Activated CD8-positive, alpha-beta T cell treated with anti-CD3 and anti-CD28 coated beads, Interleukin-2, amount 10 ng/mL, durations not matched to agents 7 days and 5 days (primary cell): ENCODE results near the gene ILKAP. TPM values are rescaled to one million over a fixed set of nuclear protein-coding genes. Genes with fewer than 3 reads are reported as not detected.

Source experiments
- ATAC-seq: fragments of 150-1000 bp; cut with Tn5 transposase; one replicate; pipeline ENCODE4 v1.10.0; 2021; ENCODE audit warnings: moderate library complexity
- CTCF ChIA-PET: fragments of 350-600 bp; sonication (Branson Sonifier 250); formaldehyde crosslinking; loops from one replicate; lab custom pipeline; 2021; ENCODE audit warnings: antibody characterized with exemption; lab: Charles Lee
- POLR2A ChIA-PET: fragments of 350-600 bp; sonication (Branson Sonifier 250); formaldehyde crosslinking; loops from one replicate; lab custom pipeline; 2021; ENCODE audit warnings: antibody characterized with exemption; lab: Charles Lee
- DNase-seq: peaks from one replicate; pipeline ENCODE4 v3.0.0-alpha.2; 2020
- H3K27ac Mint-ChIP-seq: one replicate; pipeline ENCODE4 v1.8.0; 2021; ENCODE audit warnings: mild to moderate bottlenecking, mixed read lengths
- H3K27me3 Mint-ChIP-seq: one replicate; pipeline ENCODE4 v1.8.0; 2021; ENCODE audit warnings: low read depth, mixed read lengths
- H3K36me3 Mint-ChIP-seq: one replicate; pipeline ENCODE4 v1.8.0; 2021; ENCODE audit warnings: low read depth, mixed read lengths
- H3K4me1 Mint-ChIP-seq: one replicate; pipeline ENCODE4 v1.8.0; 2021; ENCODE audit warnings: low read depth, mixed read lengths
- H3K4me3 Mint-ChIP-seq: one replicate; pipeline ENCODE4 v1.8.0; 2021; ENCODE audit warnings: mild to moderate bottlenecking, mixed read lengths
- H3K9me3 Mint-ChIP-seq: one replicate; pipeline ENCODE4 v1.8.0; 2022; ENCODE audit warnings: mixed read lengths; ENCODE audit not compliant: insufficient read depth
- total RNA-seq, 2 experiments: library from RNA; stranded (reverse); gene quantifications; one replicate each; pipeline ENCODE4 v1.2.3, GENCODE V29; 2021

Gene ILKAP
- total RNA-seq, 2 experiments from 2014 or later = 58.3 to 62.7 TPM

DNA sequence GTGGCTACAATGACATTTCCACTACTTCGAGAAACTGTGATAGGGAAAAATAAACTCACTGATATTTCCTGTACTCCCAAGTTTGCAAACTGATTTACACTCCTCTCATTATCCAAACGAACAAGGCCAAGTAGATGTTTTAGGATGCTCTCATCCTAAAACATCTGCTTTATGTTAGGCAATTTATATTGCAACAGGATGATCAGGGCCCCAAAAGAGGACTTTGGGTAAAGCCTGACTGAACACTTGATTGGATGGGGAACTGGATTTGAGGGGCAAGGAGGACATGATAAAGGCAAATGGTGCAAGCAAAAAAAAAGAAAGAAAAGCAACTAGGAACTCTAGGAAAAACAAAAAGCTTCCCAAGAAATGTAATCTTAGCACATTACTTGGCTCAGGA is 38.5 kb upstream of the ILKAP start:
- H3K4me3 Mint-ChIP-seq = no peak overlapping the region
- DNase-seq (no peak), ATAC-seq (no peak)
- ChIA-PET CTCF (interaction anchor here (1.8 kb wide), 1 partner anchor 21 kb away, joined by 6 read pairs; no protein-coding TSS in a partner anchor), POLR2A (no interaction called here)
- H3K36me3 Mint-ChIP-seq = peaks cover 12% of the 10 kb centered on the region
- H3K4me1 Mint-ChIP-seq = peaks cover 6% of the 10 kb centered on the region
- H3K27me3 Mint-ChIP-seq = peaks cover 24% of the 10 kb centered on the region
- no peaks in the 10 kb centered on the region for H3K9me3 Mint-ChIP-seq
- no peak overlapping the region for H3K27ac Mint-ChIP-seq

DNA sequence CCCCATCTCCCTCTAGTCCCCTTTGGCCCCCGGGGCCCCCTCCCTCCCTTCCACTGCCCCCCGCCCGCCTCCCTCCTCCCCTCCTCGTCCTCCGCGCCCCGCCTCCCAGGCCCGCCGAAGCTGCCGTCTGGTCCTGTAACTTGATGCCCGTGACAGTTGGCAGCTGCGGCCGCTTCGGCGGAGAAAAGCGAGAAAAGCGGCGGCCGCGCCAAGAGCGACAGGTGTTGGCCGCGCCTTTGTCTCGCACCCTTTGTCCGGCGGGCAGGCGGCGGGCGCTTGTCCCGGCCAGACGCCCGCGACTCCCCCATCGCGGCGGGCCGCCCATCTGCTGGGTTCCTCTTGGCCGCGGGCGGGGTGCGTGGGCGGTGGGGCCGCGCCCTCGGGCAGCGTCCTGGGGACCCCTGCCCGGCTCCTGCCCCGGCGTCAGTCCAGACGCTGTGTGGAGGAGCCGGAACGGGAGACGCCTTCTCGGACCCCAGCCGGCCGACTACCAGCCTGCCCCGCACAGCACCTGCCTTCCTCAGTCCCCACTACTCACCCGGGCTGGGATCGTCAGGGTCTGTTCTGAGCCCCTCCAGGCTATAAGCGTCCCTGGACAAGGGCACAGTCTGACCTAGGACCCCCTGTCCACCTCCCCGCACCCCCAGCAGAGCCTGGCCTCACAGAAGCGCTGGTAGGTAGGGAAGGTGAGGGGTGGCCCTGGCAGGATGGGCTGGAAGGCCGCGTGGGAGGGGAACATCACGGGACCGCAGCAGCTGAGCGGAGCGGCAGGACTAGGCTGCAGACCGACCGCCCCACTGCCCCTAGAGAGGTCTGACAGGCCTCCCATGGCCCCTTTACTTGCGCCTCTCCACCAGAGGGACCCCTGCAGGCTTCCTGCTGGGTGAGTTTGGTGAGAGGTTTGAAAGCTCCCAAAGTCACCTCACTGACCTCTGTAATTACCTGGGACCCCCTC is 37.5 kb upstream of the ILKAP start:
- peaks cover 6% of the 10 kb centered on the region for H3K4me1 Mint-ChIP-seq
- no peak overlapping the region for H3K4me3 Mint-ChIP-seq
- peaks cover 29% of the 10 kb centered on the region for H3K27me3 Mint-ChIP-seq
- POLR2A ChIA-PET = no interaction called here
- ATAC-seq (no peak), DNase-seq (no peak)
- H3K9me3 Mint-ChIP-seq = no peaks in the 10 kb centered on the region
- no peak overlapping the region for H3K27ac Mint-ChIP-seq
- peaks cover 12% of the 10 kb centered on the region for H3K36me3 Mint-ChIP-seq
- CTCF ChIA-PET = no interaction called here

DNA sequence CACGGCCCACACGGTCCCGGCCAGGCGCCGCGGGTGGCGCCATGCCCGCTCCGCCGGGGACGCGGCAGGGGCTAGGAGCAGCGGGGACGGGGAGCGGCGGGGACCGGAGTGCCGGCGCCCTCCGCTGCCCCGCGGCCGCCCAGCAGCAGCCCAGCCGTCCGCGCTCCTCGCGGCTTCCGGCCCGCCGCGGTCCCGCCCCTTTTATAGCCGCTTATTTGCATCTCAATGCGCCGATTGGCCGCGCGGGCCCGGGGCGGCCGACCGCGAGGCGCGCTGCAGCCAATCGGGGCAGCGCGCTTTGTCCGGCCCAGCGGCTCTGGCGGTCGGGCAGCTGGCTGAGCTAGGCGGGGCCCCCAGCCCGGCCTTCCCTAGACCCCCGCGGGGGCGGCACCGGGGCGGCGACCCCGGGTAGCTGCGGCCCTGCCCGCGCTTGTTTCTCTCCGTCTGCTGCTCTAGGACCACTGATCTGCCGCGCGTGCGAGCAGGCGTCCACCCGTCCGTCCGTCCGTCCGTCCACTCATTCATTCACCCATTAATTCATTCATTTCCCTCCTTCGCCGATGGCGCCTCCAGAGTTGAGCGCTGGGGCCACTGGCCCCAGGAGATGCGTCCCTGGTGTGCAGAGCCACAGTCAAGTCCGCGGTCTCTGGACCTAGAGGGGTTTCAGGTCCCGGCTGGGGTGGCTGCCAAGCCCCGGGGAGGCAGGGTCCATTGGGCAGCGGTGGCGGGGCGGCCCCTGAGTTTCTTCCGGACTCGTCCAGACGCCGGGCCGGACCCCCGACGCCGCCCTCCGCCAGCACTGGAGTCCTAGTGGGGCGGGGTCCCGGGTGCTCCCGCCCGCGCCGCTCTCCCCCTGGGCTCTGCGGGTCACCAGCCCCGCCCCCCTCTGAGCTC is 36.6 kb upstream of the ILKAP start, which contains the start of gene HES6:
Gene HES6 (minus strand): TSS at position 176 of the 894 bp plus-strand sequence. CDS start 133 bp downstream, at position 43.
- H3K27me3 Mint-ChIP-seq = peaks cover 39% of the 10 kb centered on the region
- H3K36me3 Mint-ChIP-seq = peaks cover 6% of the 10 kb centered on the region
- DNase-seq = peak; percentile 83
- CTCF ChIA-PET = interaction anchor here (1.6 kb wide), 1 partner anchor 23 kb away, joined by 6 read pairs; no protein-coding TSS in a partner anchor
- H3K27ac Mint-ChIP-seq = no peak within 1 kb of the TSS
- ATAC-seq = peak; percentile 87
- H3K4me3 Mint-ChIP-seq = peak within 1 kb of the TSS; percentile 81
- peaks cover 6% of the 10 kb centered on the region for H3K4me1 Mint-ChIP-seq
- no peaks in the 10 kb centered on the region for H3K9me3 Mint-ChIP-seq
- POLR2A ChIA-PET = interaction anchor here (0.6 to 0.7 kb wide), 2 partner anchors 188 to 784 kb away, joined by 3 read pairs; no protein-coding TSS in a partner anchor

DNA sequence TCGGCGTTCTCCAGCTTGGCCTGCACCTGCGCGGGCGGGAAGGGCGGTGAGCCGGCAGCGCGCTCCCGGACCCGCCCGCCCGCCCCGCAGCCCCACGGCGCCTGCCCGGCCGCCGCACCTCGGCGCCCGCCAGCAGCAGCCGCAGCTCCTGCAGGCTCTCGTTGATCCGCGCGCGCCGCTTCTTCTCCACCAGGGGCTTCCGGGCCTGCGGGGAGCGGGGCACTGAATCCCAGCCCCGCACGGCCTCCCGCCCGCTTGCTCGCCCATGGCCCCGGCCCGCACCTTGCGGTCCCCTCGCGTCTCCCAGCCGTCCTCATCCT is 36.0 kb upstream of the ILKAP start:
- H3K27ac Mint-ChIP-seq = no peak overlapping the region
- DNase-seq = peak; percentile 41
- H3K9me3 Mint-ChIP-seq = no peaks in the 10 kb centered on the region
- ChIA-PET POLR2A (interaction anchor here (0.6 to 0.7 kb wide), 2 partner anchors 188 to 783 kb away, joined by 3 read pairs; no protein-coding TSS in a partner anchor), CTCF (interaction anchor here (1.4 to 1.6 kb wide), 2 partner anchors 24 to 44 kb away, joined by 4 to 6 read pairs; no protein-coding TSS in a partner anchor)
- peaks cover 6% of the 10 kb centered on the region for H3K4me1 Mint-ChIP-seq
- H3K4me3 Mint-ChIP-seq = no peak overlapping the region
- ATAC-seq = peak; percentile 35
- H3K27me3 Mint-ChIP-seq = peaks cover 40% of the 10 kb centered on the region
- H3K36me3 Mint-ChIP-seq = peaks cover 4% of the 10 kb centered on the region

DNA sequence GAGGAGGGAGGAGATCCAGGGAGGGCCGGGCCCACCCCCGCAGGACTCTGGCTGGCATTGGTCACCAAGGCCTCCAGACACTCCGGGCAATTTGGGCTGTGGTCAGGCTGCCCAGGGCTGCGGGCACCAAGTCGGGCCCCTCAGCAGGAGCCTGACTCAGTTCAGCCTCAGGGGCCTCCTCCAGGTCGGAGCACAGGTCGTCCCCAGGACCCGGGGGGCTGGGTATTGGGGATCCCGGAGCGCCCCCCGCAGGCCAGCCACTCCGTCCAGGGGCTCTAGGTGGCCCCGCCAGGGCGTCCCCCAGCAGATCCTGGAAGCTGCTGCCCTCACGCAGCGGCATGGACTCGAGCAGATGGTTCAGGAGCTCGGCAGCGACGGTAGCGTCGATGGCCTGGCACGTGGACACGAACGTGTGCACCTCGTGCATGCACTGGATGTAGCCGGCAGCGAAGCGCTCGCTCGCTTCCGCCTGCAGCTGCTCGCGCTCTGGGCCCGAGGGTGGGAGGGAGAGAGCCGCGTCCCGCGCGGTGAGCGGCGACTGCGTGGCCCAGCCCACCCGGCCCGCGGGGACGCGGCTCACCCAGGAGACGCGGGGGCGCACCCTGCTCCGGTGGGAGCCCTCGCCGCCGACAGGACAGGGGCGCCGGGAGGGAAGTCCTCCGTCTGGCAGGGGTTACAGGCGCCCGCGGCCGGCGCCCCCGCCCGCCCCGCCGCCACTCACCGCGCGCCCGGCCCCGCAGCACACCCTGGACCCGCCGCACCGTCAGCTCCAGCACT is 35.5 kb upstream of the ILKAP start:
- Mint-ChIP-seq H3K4me1 (peaks cover 6% of the 10 kb centered on the region), H3K9me3 (no peaks in the 10 kb centered on the region), H3K27ac (no peak overlapping the region), H3K36me3 (no peaks in the 10 kb centered on the region), H3K27me3 (peaks cover 41% of the 10 kb centered on the region), H3K4me3 (peak overlapping the region; percentile 39)
- peak; percentile 29 for ATAC-seq
- ChIA-PET CTCF (interaction anchor here (1.4 to 1.6 kb wide), 2 partner anchors 24 to 44 kb away, joined by 4 to 6 read pairs; no protein-coding TSS in a partner anchor), POLR2A (no interaction called here)
- peak; percentile 60 for DNase-seq

DNA sequence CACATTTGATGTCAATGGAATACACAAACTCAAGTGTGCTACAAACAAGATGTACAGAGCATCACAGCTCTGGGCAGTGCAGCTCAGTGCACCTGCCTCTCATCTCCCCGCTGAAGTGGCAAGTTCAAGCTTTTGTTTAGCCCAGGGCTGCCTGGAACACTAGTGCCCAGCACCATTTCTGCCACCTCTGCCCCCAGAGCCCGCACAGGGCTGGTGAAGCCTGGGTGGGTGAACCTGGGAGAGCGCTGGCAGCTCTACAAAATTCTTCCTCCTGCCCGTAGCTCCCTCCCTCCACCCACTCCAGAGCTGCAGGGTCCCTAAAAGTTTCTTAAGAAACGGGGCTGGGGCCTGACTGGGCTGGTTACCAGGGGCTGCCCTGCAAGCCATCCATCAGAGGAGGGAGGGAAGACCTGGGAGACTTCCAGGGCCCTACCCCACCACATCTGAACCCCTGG is 34.8 kb upstream of the ILKAP start:
- H3K9me3 Mint-ChIP-seq = no peaks in the 10 kb centered on the region
- peaks cover 1% of the 10 kb centered on the region for H3K36me3 Mint-ChIP-seq
- DNase-seq (no peak), ATAC-seq (no peak)
- peak overlapping the region; percentile 41 for H3K4me3 Mint-ChIP-seq
- peaks cover 6% of the 10 kb centered on the region for H3K4me1 Mint-ChIP-seq
- POLR2A ChIA-PET = interaction anchor here (1.6 kb wide), 1 partner anchor 129 kb away, joined by 3 read pairs; no protein-coding TSS in a partner anchor
- H3K27ac Mint-ChIP-seq = no peak overlapping the region
- H3K27me3 Mint-ChIP-seq = peaks cover 47% of the 10 kb centered on the region
- CTCF ChIA-PET = interaction anchor here (1.1 to 1.8 kb wide), 4 partner anchors 25 to 270 kb away, joined by 3 to 6 read pairs (median 5); no protein-coding TSS in a partner anchor

DNA sequence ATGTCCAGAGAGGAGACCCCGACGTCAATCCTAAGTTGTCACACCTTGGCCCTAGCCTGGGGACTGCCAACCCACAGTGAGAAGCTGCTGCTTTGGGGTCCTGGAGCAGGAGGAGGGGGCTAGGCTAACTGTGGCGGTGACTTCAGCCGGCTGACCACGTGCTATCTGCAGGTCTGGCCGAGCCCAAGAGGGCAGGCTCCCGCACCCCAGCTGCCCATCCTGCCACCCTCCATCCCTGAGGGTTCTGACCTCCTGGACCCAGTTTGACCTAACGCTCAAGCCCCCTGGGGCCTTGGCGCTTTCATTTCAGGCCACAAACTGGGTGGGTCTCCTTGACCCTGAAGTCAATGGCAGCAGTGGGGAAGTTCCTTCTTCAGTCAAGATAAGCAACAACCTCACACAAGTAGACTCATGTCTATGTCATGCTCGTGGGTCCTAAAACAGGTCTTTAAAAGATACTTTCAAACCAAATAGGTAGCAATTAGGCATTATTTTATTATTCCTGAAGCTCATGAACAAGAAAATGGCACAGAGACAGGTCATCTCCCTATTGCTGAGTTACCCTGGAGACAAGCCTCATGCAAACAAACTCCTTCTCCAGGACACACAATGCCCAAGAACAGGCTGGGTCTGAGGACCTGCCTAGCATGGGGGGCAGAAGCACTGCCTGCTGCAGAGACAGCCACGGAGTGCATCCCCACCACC is 34.1 kb upstream of the ILKAP start:
- POLR2A ChIA-PET = interaction anchor here (1.6 kb wide), 1 partner anchor 128 kb away, joined by 3 read pairs; no protein-coding TSS in a partner anchor
- H3K27ac Mint-ChIP-seq = no peak overlapping the region
- H3K27me3 Mint-ChIP-seq = peaks cover 52% of the 10 kb centered on the region
- CTCF ChIA-PET = interaction anchor here (1.1 to 1.8 kb wide), 2 partner anchors 26 to 269 kb away, joined by 3 to 6 read pairs; no protein-coding TSS in a partner anchor
- H3K4me1 Mint-ChIP-seq = peaks cover 6% of the 10 kb centered on the region
- peaks cover 1% of the 10 kb centered on the region for H3K36me3 Mint-ChIP-seq
- peak overlapping the region; percentile 41 for H3K4me3 Mint-ChIP-seq
- H3K9me3 Mint-ChIP-seq = no peaks in the 10 kb centered on the region
- ATAC-seq (no peak), DNase-seq (no peak)

DNA sequence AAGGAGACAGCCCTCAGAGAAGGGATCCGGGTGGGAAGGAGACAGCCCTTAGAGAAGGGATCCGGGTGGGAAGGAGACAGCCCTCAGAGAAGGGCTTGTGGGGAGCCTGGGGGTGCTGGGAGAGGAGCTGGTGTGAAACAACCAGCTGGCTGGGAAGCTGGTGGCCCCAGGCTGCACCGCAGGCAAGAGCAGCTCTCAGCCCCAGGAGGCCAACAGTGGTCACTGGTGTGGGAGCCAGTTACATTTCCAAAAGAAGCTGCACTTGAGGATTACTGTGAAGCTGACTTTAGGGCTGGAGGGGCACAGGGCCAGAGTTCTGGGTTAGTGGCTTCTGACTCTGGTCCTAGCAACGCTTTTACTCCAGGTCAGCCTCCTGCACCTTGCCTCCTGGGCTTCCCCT is 33.1 kb upstream of the ILKAP start:
- Mint-ChIP-seq H3K4me1 (peaks cover 9% of the 10 kb centered on the region), H3K4me3 (no peak overlapping the region), H3K27me3 (peaks cover 51% of the 10 kb centered on the region), H3K36me3 (peaks cover 1% of the 10 kb centered on the region), H3K27ac (no peak overlapping the region), H3K9me3 (peaks cover 9% of the 10 kb centered on the region)
- ATAC-seq (no peak), DNase-seq (no peak)
- ChIA-PET POLR2A (interaction anchor here (1.6 kb wide), 1 partner anchor 127 kb away, joined by 3 read pairs; no protein-coding TSS in a partner anchor), CTCF (interaction anchor here (1.8 kb wide), 1 partner anchor 27 kb away, joined by 6 read pairs; no protein-coding TSS in a partner anchor)

DNA sequence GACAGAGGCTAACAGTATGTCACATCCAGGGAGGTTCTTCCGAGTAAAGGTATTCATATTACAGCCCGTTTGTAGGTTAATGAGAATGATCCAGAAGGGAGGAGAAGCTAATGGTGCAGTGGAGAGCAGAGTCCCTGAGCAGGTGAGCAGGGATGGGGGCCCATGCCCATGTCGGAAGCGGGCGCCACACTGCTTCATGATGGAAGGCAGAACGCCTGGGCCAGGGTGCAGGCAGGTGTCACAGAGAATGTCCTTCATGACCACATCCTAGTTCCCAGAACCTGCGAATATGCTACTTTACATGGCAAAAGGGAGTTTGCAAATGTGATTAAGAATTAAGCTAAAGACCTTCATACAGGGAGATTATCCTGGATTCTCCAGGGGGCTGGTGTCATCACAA is 32.4 kb upstream of the ILKAP start:
- Mint-ChIP-seq H3K27me3 (peaks cover 48% of the 10 kb centered on the region), H3K9me3 (peaks cover 10% of the 10 kb centered on the region), H3K4me1 (peaks cover 14% of the 10 kb centered on the region), H3K36me3 (peaks cover 1% of the 10 kb centered on the region), H3K4me3 (no peak overlapping the region), H3K27ac (no peak overlapping the region)
- ATAC-seq (no peak), DNase-seq (no peak)
- POLR2A ChIA-PET = interaction anchor here (0.5 kb wide), 1 partner anchor 272 kb away, joined by 4 read pairs; no protein-coding TSS in a partner anchor
- CTCF ChIA-PET = interaction anchor here (1.4 kb wide), 1 partner anchor 27 kb away, joined by 6 read pairs; no protein-coding TSS in a partner anchor

DNA sequence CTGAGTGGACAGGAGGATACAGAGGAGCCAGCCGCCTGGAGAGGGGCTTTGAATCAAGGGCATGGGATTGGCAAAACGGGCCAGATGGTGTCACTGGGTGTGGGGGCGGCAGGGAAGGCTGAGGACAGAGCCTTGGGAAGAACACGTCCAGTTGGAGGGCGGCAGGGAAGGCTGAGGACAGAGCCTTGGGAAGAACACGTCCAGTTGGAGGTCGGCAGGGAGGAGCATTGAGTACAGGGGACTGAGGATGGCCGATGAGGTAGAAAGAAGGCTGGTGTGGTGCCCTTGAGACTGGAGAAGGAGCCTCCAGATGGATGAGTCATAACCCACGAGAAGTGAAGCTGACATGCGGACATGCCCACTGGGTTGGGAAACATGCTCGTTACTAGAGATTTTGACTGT is 31.8 kb upstream of the ILKAP start:
- Mint-ChIP-seq H3K27ac (no peak overlapping the region), H3K36me3 (peaks cover 1% of the 10 kb centered on the region), H3K27me3 (peaks cover 52% of the 10 kb centered on the region), H3K4me1 (peaks cover 18% of the 10 kb centered on the region), H3K4me3 (no peak overlapping the region), H3K9me3 (peaks cover 10% of the 10 kb centered on the region)
- ATAC-seq = no peak
- CTCF ChIA-PET = interaction anchor here (1.4 kb wide), 1 partner anchor 28 kb away, joined by 6 read pairs; no protein-coding TSS in a partner anchor
- POLR2A ChIA-PET = interaction anchor here (0.5 kb wide), 1 partner anchor 272 kb away, joined by 4 read pairs; no protein-coding TSS in a partner anchor
- DNase-seq = no peak
